GM23338 (cell line): ENCODE measurements around the gene TMEM132D. TPM values are rescaled to one million over a fixed set of nuclear protein-coding genes. Genes with fewer than 3 reads are reported as not detected.

Experiments
- ATAC-seq: fragments of 200-7000 bp; cut with Tn5 transposase; 3 replicates; pipeline ENCODE4 v1.9.1; 2020
- DNase-seq: peaks from one replicate; pipeline ENCODE4 v3.0.0-alpha.2; 2015; ENCODE audit warnings: low spot score
- H2AFZ ChIP-seq: fragments of 200-600 bp; sonication (generic); 2 replicates; pipeline ENCODE4 v1.8.0; 2016; ENCODE audit warnings: antibody characterized with exemption, mild to moderate bottlenecking, moderate library complexity
- H3F3A ChIP-seq: fragments of 200-600 bp; sonication (generic); replicated peaks from 2 replicates; pipeline ENCODE4 v1.8.0; 2017; ENCODE audit warnings: antibody characterized with exemption, mixed run types, low read depth
- H3K27ac ChIP-seq: fragments of 200-600 bp; sonication (generic); 2 replicates; pipeline ENCODE4 v1.6.1; 2016; ENCODE audit warnings: low read depth
- H3K27me3 ChIP-seq: fragments of 200-600 bp; sonication (generic); 2 replicates; pipeline ENCODE4 v1.8.0; 2016; ENCODE audit warnings: mild to moderate bottlenecking, mixed run types, moderate library complexity; ENCODE audit not compliant: insufficient read depth
- H3K36me3 ChIP-seq: fragments of 200-600 bp; sonication (generic); 2 replicates; pipeline ENCODE4 v1.8.0; 2016; ENCODE audit warnings: mild to moderate bottlenecking; ENCODE audit not compliant: insufficient read depth
- H3K4me1 ChIP-seq: fragments of 200-600 bp; sonication (generic); 2 replicates; pipeline ENCODE4 v1.8.0; 2016; ENCODE audit warnings: mild to moderate bottlenecking, moderate library complexity; ENCODE audit not compliant: insufficient read depth
- H3K4me2 ChIP-seq: fragments of 200-600 bp; sonication (generic); 2 replicates; pipeline ENCODE4 v1.7.1; 2017; ENCODE audit warnings: mixed run types
- H3K4me3 ChIP-seq: fragments of 200-600 bp; sonication (generic); 2 replicates; pipeline ENCODE4 v1.6.1; 2016; ENCODE audit warnings: mixed run types
- H3K79me2 ChIP-seq: fragments of 200-600 bp; sonication (generic); replicated peaks from 2 replicates; pipeline ENCODE4 v1.8.0; 2017; ENCODE audit warnings: mild to moderate bottlenecking; ENCODE audit not compliant: insufficient read depth
- H3K9me2 ChIP-seq: fragments of 200-600 bp; sonication (generic); 2 replicates; pipeline ENCODE4 v1.8.0; 2017; ENCODE audit not compliant: insufficient read depth
- H4K20me1 ChIP-seq: fragments of 200-600 bp; sonication (generic); replicated peaks from 2 replicates; pipeline ENCODE4 v1.8.0; 2017; ENCODE audit warnings: mild to moderate bottlenecking; ENCODE audit not compliant: insufficient read depth
- H3K27ac Mint-ChIP-seq: 2 replicates; pipeline ENCODE4 v1.8.0; 2020; ENCODE audit warnings: inconsistent platforms, mild to moderate bottlenecking, moderate library complexity, mixed read lengths
- H3K27me3 Mint-ChIP-seq: 3 replicates; pipeline ENCODE4 v1.8.0; 2022; ENCODE audit warnings: low read depth, mild to moderate bottlenecking, moderate library complexity, mixed read lengths, inconsistent platforms; ENCODE audit not compliant: insufficient read depth, poor library complexity
- H3K36me3 Mint-ChIP-seq: 3 replicates; pipeline ENCODE4 v1.8.0; 2021; ENCODE audit warnings: low read depth, mild to moderate bottlenecking, inconsistent platforms, moderate library complexity, mixed read lengths
- H3K4me1 Mint-ChIP-seq: 3 replicates; pipeline ENCODE4 v1.8.0; 2020; ENCODE audit warnings: mild to moderate bottlenecking, inconsistent platforms, mixed read lengths
- H3K4me3 Mint-ChIP-seq: 3 replicates; pipeline ENCODE4 v1.8.0; 2021; ENCODE audit warnings: moderate library complexity, mild to moderate bottlenecking, inconsistent platforms, mixed read lengths
- H3K9me3 Mint-ChIP-seq: 3 replicates; pipeline ENCODE4 v1.8.0; 2020; ENCODE audit warnings: moderate library complexity, mild to moderate bottlenecking, inconsistent platforms, mixed read lengths
- CREB1 ChIP-seq: fragments of 250-450 bp; sonication (Bioruptor Pico); IDR thresholded peaks from 2 replicates; pipeline ENCODE4 v1.5.0; 2020; ENCODE audit warnings: low read depth, mild to moderate bottlenecking, moderate library complexity
- CTCF ChIP-seq, 2 experiments: fragments of 200-600 bp in 1 of 2; sonication (generic) in 1 of 2; conservative IDR thresholded peaks; 2 replicates each; pipeline versions ENCODE4 v1.5.1 to v1.6.1; 2016 to 2017; ENCODE audit warnings: antibody characterized with exemption in 2 of 2, low read depth in 2 of 2, mild to moderate bottlenecking in 2 of 2, moderate library complexity in 1 of 2
- ETS1 ChIP-seq: IDR thresholded peaks from 2 replicates; pipeline ENCODE4 v1.6.1; 2016; ENCODE audit warnings: antibody characterized with exemption
- EZH2 ChIP-seq: fragments of 200-600 bp; sonication (generic); IDR thresholded peaks from one replicate; pipeline ENCODE4 v1.8.0; 2017; ENCODE audit warnings: antibody characterized with exemption, mild to moderate bottlenecking, low read depth; ENCODE audit not compliant: unreplicated experiment
- EZH2phosphoT487 ChIP-seq: fragments of 200-600 bp; sonication (generic); IDR thresholded peaks from one replicate; pipeline ENCODE4 v1.8.1; 2018; ENCODE audit warnings: antibody characterized with exemption; ENCODE audit not compliant: unreplicated experiment
- JUNB ChIP-seq: IDR thresholded peaks from one replicate; pipeline ENCODE4 v1.6.1; 2016; ENCODE audit warnings: antibody characterized with exemption; ENCODE audit not compliant: unreplicated experiment
- NANOG ChIP-seq: IDR thresholded peaks from 2 replicates; pipeline ENCODE4 v1.6.1; 2016; ENCODE audit warnings: antibody characterized with exemption, borderline replicate concordance
- POLR2AphosphoS5 ChIP-seq: IDR thresholded peaks from 2 replicates; pipeline ENCODE4 v1.6.1; 2016; ENCODE audit warnings: antibody characterized with exemption, low read depth
- REST ChIP-seq: IDR thresholded peaks from one replicate; pipeline ENCODE4 v1.6.1; 2018; ENCODE audit warnings: antibody characterized with exemption; ENCODE audit not compliant: unreplicated experiment
- STAT1 ChIP-seq: IDR thresholded peaks from one replicate; pipeline ENCODE4 v1.6.1; 2016; ENCODE audit warnings: antibody characterized with exemption; ENCODE audit not compliant: unreplicated experiment
- ZNF114 ChIP-seq: fragments of 250-450 bp; sonication (Bioruptor Pico); IDR thresholded peaks from 2 replicates; pipeline ENCODE4 v1.5.0; 2020; ENCODE audit warnings: mild to moderate bottlenecking, moderate library complexity
- ZNF331 ChIP-seq: fragments of 250-450 bp; sonication (Bioruptor Pico); IDR thresholded peaks from 2 replicates; pipeline ENCODE4 v1.5.0; 2020; ENCODE audit warnings: low read depth, mild to moderate bottlenecking, moderate library complexity
- ZNF462 ChIP-seq: fragments of 250-450 bp; sonication (Bioruptor Pico); IDR thresholded peaks from 2 replicates; pipeline ENCODE4 v1.5.0; 2020; ENCODE audit warnings: mild to moderate bottlenecking, moderate library complexity
- polyA plus RNA-seq: library from polyadenylated mRNA; unstranded; fragments of >200 nt; fragmentation: Nextera tagmentation; extraction: Ambion mirVana; gene quantifications from 2 replicates; pipeline ENCODE4 v1.2.1, GENCODE V29; 2016
- total RNA-seq: library from RNA; depleted of rRNA; stranded (reverse); fragments of >200 nt; shearing (Covaris generic); gene quantifications from 2 replicates; pipeline ENCODE4 v1.2.3, GENCODE V29; 2014

Gene TMEM132D
- total and polyA plus RNA-seq, 2 experiments from 2014 or later: 0.44 to 5.3 TPM

GRCh38 chr12:129300011-129300410 is 603.8 kb downstream of the TMEM132D start:
- Histone ChIP-seq H3K27me3 (no peaks in the 10 kb centered on the region), H3K36me3 (no peaks in the 10 kb centered on the region), H3K79me2 (no peaks in the 10 kb centered on the region), H3K4me1 (no peaks in the 10 kb centered on the region), H4K20me1 (no peaks in the 10 kb centered on the region), H3F3A (no peaks in the 10 kb centered on the region), H3K27ac (no peak overlapping the region), H3K4me3 (no peak overlapping the region), H3K4me2 (no peak overlapping the region), H3K9me2 (no peaks in the 10 kb centered on the region), H2AFZ (no peak overlapping the region)
- H3K36me3 Mint-ChIP-seq: peaks cover 44% of the 10 kb centered on the region
- ATAC-seq: no peak
- peaks cover 3% of the 10 kb centered on the region for H3K27me3 Mint-ChIP-seq
- H3K4me3 Mint-ChIP-seq: no peak overlapping the region
- no peak for DNase-seq
- no peaks in the 10 kb centered on the region for H3K4me1 Mint-ChIP-seq
- peaks cover 96% of the 10 kb centered on the region for H3K9me3 Mint-ChIP-seq
- TF ChIP-seq CREB1 (no peak), EZH2phosphoT487 (no peak), ZNF462 (CRISPR knock-in tag) (no peak), STAT1 (no peak), EZH2 (no peak), NANOG (no peak), CTCF (conservative IDR thresholded peaks at IDR 0.05; ENCODE audit: low read depth in 2 of 2) (no peak), ETS1 (no peak), REST (no peak), ZNF114 (CRISPR knock-in tag) (no peak), JUNB (no peak), POLR2AphosphoS5 (no peak), ZNF331 (CRISPR knock-in tag) (no peak)
- H3K27ac Mint-ChIP-seq: no peak overlapping the region
